KOPT-K1 (cell line): ENCODE results near the gene CARD19.
"Not testable (repeated sequence)": the region's sequence is repeated elsewhere in the genome, so short reads cannot be mapped to it uniquely, and the experiment has no call there.

Experiments
- H3K27ac ChIP-seq: fragments of 200-600 bp; sonication (generic); 2 replicates; pipeline ENCODE4 v1.5.1; 2016; ENCODE audit warnings: antibody characterized with exemption, mild to moderate bottlenecking, low read depth, low read length; ENCODE audit not compliant: poor library complexity, severe bottlenecking
- H3K36me3 ChIP-seq: fragments of 200-600 bp; sonication (generic); 2 replicates; pipeline ENCODE4 v1.5.1; 2017; ENCODE audit warnings: antibody characterized with exemption, mild to moderate bottlenecking, low read length, moderate library complexity; ENCODE audit not compliant: insufficient read depth
- H3K9me3 ChIP-seq: fragments of 200-600 bp; sonication (generic); 2 replicates; pipeline ENCODE4 v1.5.1; 2017; ENCODE audit warnings: antibody characterized with exemption, low read length, mild to moderate bottlenecking; ENCODE audit not compliant: insufficient read depth, poor library complexity, severe bottlenecking

CARD19 gene

DNA sequence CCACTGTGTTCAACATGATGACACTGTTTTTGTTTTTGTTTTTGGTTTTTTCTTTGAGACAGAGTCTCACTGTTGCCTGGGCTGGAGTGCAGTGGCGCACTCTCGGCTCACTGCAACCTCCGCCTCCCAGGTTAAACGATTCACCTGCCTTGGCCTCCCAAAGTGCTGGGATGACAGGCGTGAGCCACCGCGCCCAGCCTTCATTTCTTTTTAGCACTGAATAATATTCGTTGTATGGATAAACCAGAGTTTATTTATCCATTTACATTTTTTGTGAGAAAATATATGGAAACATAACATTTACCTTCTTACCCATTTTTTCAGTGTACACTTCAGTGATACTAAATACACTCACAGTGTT is 4.2 kb downstream of the CARD19 start:
- Histone ChIP-seq H3K36me3 (no peaks in the 10 kb centered on the region), H3K9me3 (peaks cover 16% of the 10 kb centered on the region), H3K27ac (no peak overlapping the region)

DNA sequence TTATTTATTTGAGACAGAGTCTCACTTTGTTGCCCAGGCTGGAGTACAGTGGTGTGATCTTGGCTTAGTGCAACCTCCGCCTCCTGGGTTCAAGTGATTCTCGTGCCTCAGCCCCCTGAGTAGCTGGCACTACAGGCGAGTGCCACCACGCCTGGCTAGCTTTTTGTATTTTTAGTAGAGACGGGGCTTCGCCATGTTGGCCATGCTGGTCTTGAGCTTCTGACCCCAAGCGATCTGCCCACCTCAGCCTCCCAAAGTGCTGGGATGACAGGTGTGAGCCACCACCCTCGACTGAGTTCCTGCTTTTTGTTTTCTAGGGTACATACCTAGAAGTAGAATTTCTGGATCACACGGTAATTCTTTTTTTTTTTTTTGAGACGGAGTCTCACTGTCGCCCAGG is 5.1 kb downstream of the CARD19 start:
- peaks cover 16% of the 10 kb centered on the region for H3K9me3 ChIP-seq
- H3K27ac ChIP-seq, H3K36me3 ChIP-seq: not testable (repeated sequence)

DNA sequence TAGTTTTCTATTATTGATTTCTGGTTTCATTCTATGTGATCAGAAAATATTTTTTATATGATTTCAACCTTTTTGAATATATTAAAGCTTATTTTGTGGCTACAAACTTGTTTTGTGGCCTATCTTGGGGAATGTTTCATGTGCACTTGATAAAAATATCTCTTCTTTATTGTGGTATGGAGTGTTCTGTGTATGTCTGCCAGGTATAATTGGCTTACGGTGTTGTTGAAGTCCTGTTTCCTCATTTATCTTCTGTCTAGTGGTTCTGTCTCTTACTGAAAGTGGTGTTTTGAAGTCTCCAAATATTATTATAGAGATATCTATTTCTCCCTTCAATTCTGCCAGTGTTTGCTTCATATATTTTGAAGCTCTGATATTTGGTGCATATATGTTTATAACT is 9.6 kb downstream of the CARD19 start:
- H3K9me3 ChIP-seq: peaks cover 16% of the 10 kb centered on the region
- H3K36me3 ChIP-seq: peaks cover 4% of the 10 kb centered on the region; the same call in 1 of the 2 replicates
- H3K27ac ChIP-seq: no peak overlapping the region

DNA sequence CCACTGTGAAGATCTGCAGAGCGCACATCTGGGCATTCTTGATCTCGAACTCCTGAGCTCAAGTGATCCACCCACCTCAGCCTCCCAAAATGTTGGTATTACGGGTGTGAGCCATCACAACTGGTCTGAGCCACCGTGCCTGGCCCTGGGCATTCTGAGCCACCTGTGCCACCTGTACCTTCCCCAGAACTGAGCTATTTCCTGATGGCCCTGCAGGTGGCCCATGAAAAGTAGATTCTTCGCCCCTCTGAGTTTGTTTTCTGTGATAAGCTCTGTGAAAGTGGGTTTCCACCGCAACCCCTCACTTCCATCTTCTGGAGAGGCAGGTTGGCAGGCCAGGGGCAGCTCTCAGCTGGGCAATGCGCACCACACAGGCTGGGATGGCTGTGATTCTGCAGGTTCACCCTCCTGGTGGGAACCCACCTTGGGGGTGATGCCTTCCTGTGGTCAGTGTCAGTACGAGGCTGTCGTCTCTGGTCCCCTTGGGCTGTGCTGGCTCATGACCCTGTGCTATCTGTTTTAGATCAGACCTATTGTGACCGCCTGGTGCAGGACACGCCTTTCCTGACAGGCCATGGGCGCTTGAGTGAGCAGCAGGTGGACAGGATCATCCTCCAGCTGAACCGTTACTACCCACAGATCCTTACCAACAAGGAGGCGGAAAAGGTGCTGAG is 11.3 kb downstream of the CARD19 start:
- H3K36me3 ChIP-seq: peaks cover 4% of the 10 kb centered on the region; the same call in 1 of the 2 replicates
- H3K27ac ChIP-seq: no peak overlapping the region
- H3K9me3 ChIP-seq: peaks cover 16% of the 10 kb centered on the region

DNA sequence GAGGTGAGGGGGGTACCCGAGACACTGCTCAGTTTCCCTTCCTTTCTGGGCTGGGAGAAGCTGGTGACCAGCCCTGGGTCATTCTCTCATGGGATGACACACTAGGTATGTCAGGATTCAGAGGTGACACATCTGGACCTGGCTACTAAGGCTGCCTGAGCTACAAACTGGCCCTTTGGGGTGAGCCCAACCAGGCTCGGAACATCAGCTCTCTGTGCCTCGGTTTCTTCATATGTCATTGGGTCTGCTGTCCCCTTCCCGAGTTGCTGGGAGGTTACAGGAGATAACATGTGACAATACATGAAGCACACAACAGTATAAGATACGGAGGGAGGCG is 11.8 kb downstream of the CARD19 start:
- no peak overlapping the region for H3K27ac ChIP-seq
- H3K36me3 ChIP-seq: peaks cover 4% of the 10 kb centered on the region; the same call in 1 of the 2 replicates
- H3K9me3 ChIP-seq: peaks cover 16% of the 10 kb centered on the region

DNA sequence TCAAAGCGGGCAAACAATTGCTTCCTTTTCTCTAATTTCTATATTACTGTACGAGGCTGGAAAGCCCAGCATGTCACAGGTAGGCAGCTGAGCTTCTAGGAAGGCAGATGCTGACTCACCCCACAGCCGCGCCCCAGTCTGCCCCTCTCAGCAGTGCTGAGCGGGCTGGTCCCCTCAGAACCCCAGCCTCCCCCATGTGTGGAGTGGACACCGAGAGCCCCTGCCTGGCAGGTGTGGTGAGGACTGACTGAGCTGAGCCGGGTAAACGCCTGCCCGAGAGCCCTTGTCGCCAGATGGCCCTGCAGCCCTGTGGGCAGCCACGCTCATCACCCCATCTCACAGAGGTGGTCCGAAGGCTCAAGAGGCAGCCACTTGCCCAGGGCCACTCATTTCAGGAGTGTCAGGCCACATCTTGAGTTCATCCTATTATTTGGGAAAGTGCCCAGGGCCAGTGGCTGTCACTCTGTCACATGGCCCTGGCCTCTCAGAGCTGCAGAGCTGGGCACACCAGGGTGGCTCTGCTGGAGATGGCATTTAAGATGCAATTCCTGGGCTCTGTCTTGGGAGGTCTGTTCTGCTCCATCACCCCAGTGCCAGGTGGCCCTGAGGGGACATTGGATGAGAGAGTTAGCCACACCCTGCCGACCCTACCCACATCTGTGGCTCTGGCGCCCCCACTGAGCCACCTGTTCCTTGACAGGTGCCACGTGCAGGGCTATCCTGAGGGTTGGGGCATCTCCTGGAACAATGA is 12.4 kb downstream of the CARD19 start:
- Histone ChIP-seq H3K27ac (no peak overlapping the region), H3K36me3 (peaks cover 4% of the 10 kb centered on the region; the same call in 1 of the 2 replicates), H3K9me3 (peaks cover 10% of the 10 kb centered on the region)

DNA sequence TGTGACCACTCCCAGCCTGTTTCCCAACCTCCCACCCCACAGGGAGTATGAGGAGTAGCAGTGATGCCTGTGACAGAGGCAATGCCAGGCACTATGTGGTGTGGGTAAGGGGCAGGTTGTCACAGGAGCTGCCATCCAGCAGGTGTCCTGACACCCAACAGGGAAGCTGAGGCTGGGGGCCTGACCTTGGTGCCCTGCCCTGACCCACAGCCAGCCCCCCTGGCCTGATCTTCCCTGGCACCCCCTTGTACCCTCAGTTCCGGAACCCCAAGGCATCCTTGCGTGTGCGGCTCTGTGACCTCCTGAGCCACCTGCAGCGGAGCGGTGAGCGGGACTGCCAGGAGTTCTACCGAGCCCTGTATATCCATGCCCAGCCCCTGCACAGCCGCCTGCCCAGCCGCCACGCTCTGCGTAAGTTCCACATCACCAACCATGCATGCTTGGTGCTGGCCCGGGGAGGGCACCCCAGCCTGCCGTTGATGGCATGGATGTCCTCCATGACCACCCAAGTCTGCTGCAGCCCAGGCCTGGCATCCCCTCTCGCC is 14.4 kb downstream of the CARD19 start:
- Histone ChIP-seq H3K9me3 (no peaks in the 10 kb centered on the region), H3K27ac (no peak overlapping the region), H3K36me3 (peaks cover 4% of the 10 kb centered on the region; the same call in 1 of the 2 replicates)

DNA sequence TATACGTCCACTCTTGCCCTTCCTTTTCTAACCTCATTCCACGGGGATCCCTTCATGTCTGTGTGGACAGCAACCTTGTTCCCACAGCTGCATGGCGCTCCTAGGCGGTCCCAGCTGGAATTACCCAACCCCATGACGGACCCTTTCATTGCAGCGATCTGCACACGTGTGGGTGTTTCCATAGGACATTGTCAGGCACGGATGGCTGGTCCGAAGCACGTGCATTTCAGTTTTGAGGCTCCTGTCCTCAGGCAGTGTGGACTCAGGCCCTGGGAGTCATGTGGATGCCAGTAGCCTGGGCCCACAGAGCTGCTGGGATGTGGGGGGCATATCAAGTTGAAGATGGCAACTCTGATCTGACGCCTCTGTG is 15.0 kb downstream of the CARD19 start:
- Histone ChIP-seq H3K27ac (no peak overlapping the region), H3K9me3 (no peaks in the 10 kb centered on the region), H3K36me3 (peaks cover 4% of the 10 kb centered on the region; the same call in 1 of the 2 replicates)

DNA sequence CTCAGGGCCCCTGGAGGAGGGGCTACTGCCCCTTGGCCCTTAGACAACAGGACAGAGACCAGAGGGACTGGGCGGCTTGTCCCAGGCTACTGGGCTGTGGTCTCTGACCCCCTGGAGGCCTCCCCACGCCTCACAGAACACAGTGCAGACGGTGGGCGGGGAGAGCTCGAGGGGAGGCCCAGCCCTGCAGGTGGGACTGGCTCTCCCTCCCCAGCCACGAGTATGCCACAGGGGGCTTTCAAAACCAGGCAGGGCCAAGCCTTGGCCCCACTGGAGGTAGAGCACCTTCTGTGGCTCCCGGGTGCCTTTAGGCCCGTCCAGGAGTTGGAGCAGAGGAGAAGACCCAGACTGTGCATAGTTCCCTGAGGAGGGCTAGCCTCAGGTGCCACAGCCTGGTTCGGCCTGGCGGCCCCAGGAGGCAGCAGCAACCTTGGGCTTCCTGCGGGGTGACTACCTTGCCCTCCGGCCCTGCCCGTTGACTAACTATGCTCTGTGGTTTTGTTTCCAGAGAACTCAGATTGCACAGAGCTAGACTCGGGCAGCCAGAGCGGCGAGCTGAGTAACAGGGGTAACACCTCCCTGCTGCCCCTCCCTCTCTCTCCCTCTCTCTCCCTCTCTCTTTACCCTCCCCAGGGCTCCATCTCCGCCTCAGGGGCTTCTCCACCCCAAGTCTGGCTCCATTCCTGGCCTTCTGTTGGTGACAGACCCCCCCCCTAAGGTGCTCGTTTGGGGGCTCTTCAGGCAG is 15.5 kb downstream of the CARD19 start:
- Histone ChIP-seq H3K36me3 (peaks cover 4% of the 10 kb centered on the region; the same call in 1 of the 2 replicates), H3K9me3 (no peaks in the 10 kb centered on the region), H3K27ac (no peak overlapping the region)

DNA sequence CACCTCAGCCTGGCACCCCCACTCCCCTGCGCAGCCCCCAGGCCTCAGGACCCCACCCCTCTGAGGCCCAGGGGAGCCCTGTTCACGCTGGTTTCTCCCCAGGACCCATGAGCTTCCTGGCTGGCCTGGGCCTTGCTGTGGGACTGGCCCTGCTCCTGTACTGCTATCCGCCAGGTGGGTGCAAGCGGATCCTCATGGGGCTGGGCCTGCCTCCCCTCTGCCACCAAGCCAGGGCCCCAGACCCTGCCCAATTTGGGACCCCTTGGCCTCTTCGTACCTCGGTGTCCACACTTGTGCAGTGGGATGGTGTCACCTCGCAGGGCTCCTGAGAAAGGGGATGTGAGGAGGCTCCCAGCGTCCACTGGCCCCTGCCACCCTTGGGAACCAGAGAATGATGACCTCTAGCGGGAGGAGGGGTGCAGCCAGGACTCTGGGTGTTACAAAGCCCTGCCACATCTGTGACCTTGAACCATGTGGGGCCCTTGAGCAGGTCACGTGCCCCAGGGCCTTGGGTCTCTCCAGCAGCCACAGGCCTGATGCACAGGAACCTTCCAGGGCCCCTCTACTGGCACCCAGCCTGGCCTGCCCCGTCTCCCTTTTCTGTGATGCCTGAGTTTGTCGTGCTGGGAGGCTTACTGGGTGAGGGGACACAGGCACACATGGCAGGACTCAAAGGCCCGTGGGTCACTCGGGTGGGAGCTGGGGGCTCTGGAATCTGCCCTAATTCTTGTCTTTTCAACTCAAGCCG is 16.3 kb downstream of the CARD19 start:
- Histone ChIP-seq H3K36me3 (peaks cover 4% of the 10 kb centered on the region; the same call in 1 of the 2 replicates), H3K9me3 (no peaks in the 10 kb centered on the region), H3K27ac (no peak overlapping the region)

DNA sequence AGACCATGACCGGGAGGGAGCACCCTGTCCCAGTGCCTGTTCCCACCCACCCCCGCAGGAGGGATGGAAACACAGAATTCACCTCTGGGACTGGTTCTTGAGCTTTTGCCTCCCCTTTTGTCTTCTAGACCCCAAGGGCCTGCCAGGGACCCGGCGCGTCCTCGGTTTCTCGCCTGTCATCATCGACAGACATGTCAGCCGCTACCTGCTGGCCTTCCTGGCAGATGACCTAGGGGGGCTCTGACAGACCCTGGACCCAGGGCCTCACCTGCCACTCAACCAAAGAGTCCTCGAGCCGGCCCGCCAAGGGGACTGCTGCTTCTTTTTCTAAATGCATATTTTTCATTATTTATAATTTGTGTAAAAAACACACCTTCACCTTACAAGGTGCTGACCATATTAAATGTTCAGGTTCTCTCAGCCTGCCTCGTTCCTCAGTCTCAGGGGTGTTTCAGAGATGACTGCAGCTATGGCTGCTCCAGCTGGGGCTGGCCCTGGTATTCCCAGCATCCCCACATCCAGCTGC is 16.9 kb downstream of the CARD19 start:
- Histone ChIP-seq H3K27ac (no peak overlapping the region), H3K36me3 (peaks cover 4% of the 10 kb centered on the region; the same call in 1 of the 2 replicates)

DNA sequence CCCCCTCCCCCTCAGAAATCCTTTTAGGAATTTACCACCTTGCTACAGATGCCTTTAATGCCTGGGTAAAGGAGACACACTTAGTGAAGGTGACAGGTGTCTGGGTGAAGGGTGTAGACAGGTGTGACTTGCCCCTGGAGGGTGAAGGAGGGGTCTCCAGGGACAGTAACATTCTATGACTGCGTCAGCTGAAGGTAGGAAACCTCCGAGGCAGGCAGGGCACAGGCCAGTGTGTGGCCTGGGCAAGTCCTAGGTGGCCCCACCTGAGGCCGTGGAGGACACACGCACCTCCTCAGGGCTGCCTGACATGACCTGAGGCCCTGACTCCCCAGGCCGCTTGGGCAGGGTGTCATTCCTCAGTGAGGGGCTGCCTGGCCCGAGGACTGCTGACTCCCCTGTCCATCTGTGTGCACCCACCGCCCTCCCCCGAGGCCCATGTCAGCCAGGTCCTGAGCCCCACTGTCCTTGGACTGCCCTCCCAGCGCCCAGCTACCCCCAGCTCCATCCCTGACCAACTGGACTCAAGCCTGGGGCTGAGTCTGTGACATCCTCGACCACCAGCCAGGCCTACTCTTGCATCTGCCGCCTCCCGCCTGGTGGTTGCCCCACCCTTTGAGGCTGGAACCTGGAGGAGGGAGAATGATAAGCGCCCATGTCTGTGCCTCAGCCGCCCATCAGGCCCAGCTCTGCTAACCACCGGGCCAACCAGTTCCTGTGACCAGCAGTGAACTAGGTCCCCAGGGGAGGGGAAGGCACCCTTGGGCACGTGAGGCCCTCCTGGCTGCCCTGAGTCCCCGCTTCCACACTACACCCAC is 18.4 kb downstream of the CARD19 start:
- Histone ChIP-seq H3K36me3 (no peaks in the 10 kb centered on the region; the same call in 1 of the 2 replicates), H3K27ac (no peak overlapping the region), H3K9me3 (no peaks in the 10 kb centered on the region)

More for the DNA sequence above, 16.9 kb downstream of the CARD19 start:
- no peaks in the 10 kb centered on the region for H3K9me3 ChIP-seq

DNA sequence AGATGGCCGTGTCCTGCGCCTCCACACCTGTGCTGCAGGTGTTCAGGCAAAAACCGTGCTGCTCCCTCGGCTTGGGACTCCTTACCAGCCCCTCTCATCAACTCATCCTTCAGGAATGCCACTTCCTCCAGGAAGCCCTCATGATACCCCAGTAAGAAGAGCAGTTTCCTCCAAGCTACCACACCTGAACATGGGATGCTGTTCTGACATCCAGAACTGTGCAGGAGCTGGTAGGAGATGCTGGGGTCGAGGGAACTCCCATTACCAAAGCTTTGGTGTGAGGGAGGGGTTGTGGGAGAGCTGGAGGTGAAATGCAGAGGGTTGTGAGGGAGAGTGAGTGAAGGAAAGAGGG is 18.9 kb downstream of the CARD19 start:
- Histone ChIP-seq H3K36me3 (no peaks in the 10 kb centered on the region; the same call in 1 of the 2 replicates), H3K27ac (no peak overlapping the region), H3K9me3 (no peaks in the 10 kb centered on the region)
